HG03342 (cell line): ENCODE measurements around the gene GPR65.
"Not testable (repeated sequence)": the region's sequence is repeated elsewhere in the genome, so short reads cannot be mapped to it uniquely, and the experiment has no call there.

Experiments used
- ATAC-seq: cut with Tn5 transposase; IDR thresholded peaks from one replicate; pipeline ENCODE4 v1.9.1; 2021; ENCODE audit warnings: mild to moderate bottlenecking, moderate library complexity; ENCODE audit not compliant: unreplicated experiment

GPR65 gene

DNA sequence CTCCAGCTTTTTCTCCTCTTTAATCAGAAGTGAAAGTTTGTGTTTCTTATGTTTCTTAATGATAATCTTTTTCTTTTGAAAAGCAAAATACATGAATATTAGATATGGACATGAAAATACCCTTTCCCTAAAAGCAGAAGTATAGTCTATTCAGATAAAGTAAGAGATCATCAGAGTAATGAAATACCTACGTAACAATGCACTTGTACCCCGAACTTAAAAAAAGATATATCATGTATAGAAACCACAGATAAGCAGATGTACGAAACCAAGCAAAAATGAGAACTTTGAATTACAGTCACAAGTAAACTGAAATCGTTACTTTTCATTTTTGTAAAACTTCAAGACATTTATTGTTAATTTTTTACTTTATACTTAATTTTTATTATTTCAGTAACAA is 1.5 kb upstream of the GPR65 start:
- ATAC-seq = no peak

GRCh38 chr14:88004506-88005036 is 364 bp upstream of the GPR65 start:
- ATAC-seq = no peak

DNA sequence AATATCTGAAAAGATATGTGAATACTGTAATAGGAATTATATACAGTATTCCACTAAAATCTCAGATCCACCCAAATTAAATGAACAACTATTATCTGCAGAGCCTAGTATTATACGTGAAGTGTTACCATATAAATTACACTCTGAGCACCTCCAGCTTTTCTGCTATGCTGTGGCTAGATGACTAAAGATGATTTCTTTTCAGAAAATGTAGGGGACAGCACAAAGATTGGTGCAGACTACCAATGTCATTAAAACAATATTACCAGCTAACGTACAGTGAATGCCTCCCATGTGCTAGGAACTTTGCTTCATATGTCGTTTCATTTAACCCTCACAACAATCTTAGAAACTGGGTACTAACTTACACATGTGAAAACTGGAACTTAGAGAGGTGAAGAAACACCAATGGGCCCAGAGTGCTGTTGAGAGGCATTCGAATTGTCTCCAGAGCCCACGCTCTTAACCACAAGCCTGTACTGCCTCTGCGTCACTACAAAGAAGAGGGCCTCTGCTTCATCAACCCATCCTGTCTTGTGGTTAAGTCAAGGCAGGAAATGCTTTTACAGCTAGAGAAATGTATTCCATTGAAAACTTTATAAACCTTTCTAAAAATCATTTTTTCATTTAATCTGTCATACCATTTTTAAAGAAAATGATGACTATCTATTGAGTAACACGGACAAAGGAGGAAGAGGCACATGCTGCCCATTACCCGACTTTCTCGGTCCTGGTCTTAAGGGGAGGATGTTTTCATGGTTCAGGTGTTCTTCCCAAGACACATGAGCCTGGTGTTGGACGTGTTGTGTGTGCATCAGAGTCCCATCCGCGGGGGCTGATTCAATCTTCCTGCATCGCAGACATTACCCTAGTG is 1.3 kb downstream of the GPR65 start:
- peak; percentile 87 for ATAC-seq

- ATAC-seq = no peak
These were observed 2.7 kb downstream of the GPR65 start for GRCh38 chr14:88007608-88008007.

DNA sequence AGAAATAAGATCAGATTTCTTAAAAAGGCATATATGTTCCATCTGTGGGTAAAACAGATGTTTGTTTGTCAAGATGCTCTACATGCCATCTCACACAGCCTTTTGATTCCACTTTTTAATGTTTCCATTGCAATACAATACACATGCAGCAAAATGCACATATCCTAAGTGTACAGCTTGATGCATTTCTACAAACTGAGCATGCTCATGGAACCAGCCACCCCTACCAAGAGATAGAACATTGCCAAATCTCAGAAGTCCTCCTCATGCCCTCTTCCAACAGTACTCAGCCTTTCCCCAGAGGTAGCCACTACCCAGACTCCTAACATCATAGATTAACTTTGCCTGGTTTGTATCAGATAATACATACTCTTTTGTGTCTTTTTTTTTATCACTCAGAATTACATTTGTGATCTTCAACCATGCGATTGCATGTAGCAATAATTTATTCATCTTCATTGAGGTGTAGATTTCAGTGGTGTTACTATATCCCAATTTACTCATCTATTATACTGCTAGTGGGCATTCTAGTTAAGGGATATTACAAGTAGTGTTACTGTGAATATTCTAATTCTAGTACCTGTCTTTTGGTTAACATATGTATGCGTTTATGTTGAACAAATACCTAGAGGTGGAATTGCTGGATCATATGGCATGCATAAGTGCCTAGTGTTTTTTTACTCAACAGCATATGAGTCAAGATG is 3.3 kb downstream of the GPR65 start:
- no peak for ATAC-seq

DNA sequence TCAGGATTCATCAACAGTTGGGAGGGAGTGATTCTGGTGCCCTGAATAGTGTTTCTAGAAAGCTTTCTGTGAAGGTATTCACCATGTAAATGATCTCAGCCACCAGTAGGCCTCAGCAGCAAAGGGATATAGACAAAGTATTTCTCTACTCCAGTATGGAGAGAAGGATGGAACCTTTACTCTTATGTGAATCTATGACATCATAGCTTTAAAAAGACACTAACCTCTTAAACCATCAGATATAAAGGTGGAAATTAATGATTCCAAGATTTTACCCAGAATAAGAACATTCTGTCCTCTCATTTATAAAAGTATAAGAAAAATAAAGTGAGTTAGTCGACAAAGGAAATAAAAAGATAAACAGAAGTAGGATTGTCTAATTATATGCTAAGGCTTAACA is 4.6 kb downstream of the GPR65 start:
- no peak for ATAC-seq

GRCh38 chr14:88010331-88010730 is 5.4 kb downstream of the GPR65 start:
- no peak for ATAC-seq

- ATAC-seq = no peak
These were observed 7.6 kb downstream of the GPR65 start for GRCh38 chr14:88012495-88012894.

- peak; percentile 96 for ATAC-seq
These were observed 8.9 kb downstream of the GPR65 start for GRCh38 chr14:88013750-88014349.

GRCh38 chr14:88016768-88017167 is 11.8 kb downstream of the GPR65 start:
- ATAC-seq = no peak

- ATAC-seq = no peak
These were observed 12.6 kb downstream of the GPR65 start for GRCh38 chr14:88017535-88017934.

- no peak for ATAC-seq
These were observed 18.8 kb downstream of the GPR65 start for GRCh38 chr14:88023658-88024187.

- not testable (repeated sequence) for ATAC-seq
These were observed 19.5 kb downstream of the GPR65 start for GRCh38 chr14:88024252-88025086.

DNA sequence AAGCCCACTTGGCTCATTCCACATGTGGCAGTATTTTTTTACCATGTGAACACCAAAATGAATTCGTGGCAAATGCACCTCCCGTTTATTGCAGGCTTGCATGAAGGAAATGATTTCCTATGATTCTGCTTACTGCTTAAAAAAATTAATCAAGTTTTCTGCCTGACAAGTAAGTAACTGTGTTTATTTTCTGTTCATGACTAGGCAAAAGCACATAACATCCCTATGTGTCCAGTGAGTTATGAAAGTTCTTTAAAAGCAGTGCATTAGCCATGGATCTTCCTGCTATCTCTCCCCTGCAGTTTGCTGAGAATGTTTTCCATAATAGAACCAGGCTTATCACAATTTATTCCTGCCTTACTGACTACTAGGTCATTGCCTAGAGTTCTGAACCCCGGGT is 20.4 kb downstream of the GPR65 start:
- no peak for ATAC-seq

DNA sequence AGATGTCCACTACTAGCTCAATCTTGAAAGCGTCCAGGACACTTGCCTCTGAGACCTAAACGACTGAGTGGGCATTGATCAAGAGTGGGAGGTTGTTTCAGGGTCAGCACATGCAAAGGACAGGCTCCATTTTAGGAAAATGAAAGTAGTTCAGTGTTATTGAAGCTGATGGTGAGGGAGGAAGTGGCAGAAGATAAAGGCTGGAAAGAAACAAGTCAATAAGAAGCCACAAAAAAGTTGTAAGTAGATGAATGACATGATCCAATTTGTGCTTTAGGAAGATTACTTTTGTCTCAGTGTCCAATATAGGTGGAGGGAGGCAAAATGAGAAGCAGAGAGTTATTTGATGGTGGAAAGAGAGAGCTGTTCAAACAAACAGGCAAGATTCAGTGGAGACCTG is 22.0 kb downstream of the GPR65 start:
- ATAC-seq = no peak

DNA sequence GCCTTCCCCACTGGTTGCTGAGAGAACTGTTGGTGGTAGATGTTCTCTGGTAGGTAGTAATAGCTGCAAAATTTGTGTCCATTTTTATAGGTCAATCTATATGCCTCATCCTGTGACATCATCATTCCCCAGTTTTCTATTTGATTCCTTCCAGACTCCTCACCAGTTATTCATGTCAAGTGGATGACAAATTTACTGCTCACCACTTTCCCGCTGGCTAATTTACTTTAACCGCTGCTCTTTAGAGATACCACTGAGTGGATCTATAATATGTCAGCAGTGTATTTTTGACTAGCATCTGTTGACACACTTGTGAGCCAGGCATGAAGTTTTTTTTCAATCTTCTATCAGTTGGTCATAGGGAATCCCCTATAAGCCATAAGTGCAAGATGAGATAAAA is 24.6 kb downstream of the GPR65 start:
- ATAC-seq = no peak

DNA sequence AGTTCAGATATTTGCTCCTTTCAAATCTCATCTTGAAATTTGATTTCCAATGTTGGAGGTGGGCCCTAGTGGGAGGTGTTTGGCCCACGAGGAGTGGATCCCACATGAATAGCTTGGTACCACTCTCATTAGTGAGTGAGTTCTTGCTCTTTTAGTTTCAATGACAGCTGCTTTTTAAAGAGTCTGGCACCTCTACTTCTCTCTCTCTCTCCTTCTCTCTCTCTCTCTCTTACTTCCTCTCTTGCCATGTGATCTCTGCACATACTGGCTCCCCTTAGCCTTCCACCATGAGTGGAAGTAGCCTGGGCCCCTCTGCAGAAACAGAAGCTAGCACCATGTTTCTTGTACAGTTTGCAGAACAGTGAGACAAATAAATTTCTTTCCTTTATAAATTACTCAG is 25.1 kb downstream of the GPR65 start:
- no peak for ATAC-seq

DNA sequence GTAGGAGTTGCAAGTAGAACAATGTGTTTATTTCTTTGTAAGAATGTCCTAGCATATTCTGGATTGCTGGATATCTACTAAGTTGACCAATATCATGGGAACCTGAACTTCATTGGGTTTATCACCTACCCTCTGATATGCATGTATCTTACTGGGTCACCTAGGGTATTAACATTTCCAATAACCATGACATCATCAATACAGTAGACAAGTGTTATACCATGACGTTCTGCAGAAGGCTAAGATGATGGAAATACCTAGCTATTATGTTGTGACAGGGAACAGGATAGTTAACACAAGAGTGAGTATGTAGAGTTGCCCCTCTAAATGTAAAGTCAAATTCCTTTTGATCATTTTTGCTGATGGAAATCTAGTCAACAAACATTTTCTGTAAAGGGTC is 26.0 kb downstream of the GPR65 start:
- no peak for ATAC-seq

- ATAC-seq = no peak
These were observed 27.4 kb downstream of the GPR65 start for GRCh38 chr14:88032373-88032772.

GRCh38 chr14:88034076-88034475 is 29.1 kb downstream of the GPR65 start:
- ATAC-seq = no peak

GRCh38 chr14:88036422-88036821 is 31.5 kb downstream of the GPR65 start:
- no peak for ATAC-seq
